Measurements from ENCODE around the gene NUDCD3.
A peak's percentile ranks its signal among the peaks of the same experiment; 100 is the strongest.
"Not testable (repeated sequence)": the region's sequence is repeated elsewhere in the genome, so short reads cannot be mapped to it uniquely, and the experiment has no call there.

The NUDCD3 gene

GRCh38 chr7:44515590-44516268 is 25.3 kb upstream of the NUDCD3 start:
- no peak for DNase-seq

GRCh38 chr7:44512736-44513135 is 22.3 kb upstream of the NUDCD3 start:
- DNase-seq: no peak

- DNase-seq: no peak
Observed at GRCh38 chr7:44511863-44512468, 21.5 kb upstream of the NUDCD3 start.

GRCh38 chr7:44511236-44511635 is 20.8 kb upstream of the NUDCD3 start:
- DNase-seq: no peak

GRCh38 chr7:44508328-44509030 is 18.0 kb upstream of the NUDCD3 start:
- DNase-seq: no peak

- not testable (repeated sequence) for DNase-seq
Observed at GRCh38 chr7:44506592-44507288, 16.3 kb upstream of the NUDCD3 start.

- no peak for DNase-seq
Observed at GRCh38 chr7:44505595-44505994, 15.1 kb upstream of the NUDCD3 start.

- DNase-seq: no peak
Observed at GRCh38 chr7:44498230-44498954, 7.9 kb upstream of the NUDCD3 start.

GRCh38 chr7:44497155-44498027 is 6.9 kb upstream of the NUDCD3 start:
- no peak for DNase-seq

- DNase-seq: no peak
Observed at GRCh38 chr7:44496385-44496784, 5.9 kb upstream of the NUDCD3 start.

- DNase-seq: no peak
Observed at GRCh38 chr7:44494960-44495359, 4.5 kb upstream of the NUDCD3 start.

GRCh38 chr7:44491229-44491628 is 771 bp upstream of the NUDCD3 start:
- no peak for DNase-seq

- DNase-seq: peak; percentile 45
Observed at GRCh38 chr7:44489955-44490350, 505 bp downstream of the NUDCD3 start.

GRCh38 chr7:44488955-44489354 is 1.5 kb downstream of the NUDCD3 start:
- no peak for DNase-seq

GRCh38 chr7:44486693-44487092 is 3.8 kb downstream of the NUDCD3 start:
- DNase-seq: no peak

GRCh38 chr7:44486001-44486400 is 4.5 kb downstream of the NUDCD3 start:
- DNase-seq: no peak

- DNase-seq: no peak
Observed at GRCh38 chr7:44484482-44485313, 5.8 kb downstream of the NUDCD3 start.

GRCh38 chr7:44482502-44483485 is 7.7 kb downstream of the NUDCD3 start:
- no peak for DNase-seq

GRCh38 chr7:44477938-44478337 is 12.5 kb downstream of the NUDCD3 start:
- no peak for DNase-seq

All from activated naive CD4-positive, alpha-beta T cell treated with Interleukin-2 at 50 U/mL for 16 hours (primary cell).